KMS-11 (cell line): ENCODE measurements around the gene DNAJC1.
A peak's percentile ranks its signal among the peaks of the same experiment; 100 is the strongest.

ENCODE experiments used
- H2AFZ ChIP-seq: fragments of 200-600 bp; sonication (generic); 2 replicates; pipeline ENCODE4 v1.6.1; 2016; ENCODE audit warnings: antibody characterized with exemption, mixed run types, low read depth
- H3K27ac ChIP-seq: fragments of 200-600 bp; sonication (generic); 2 replicates; pipeline ENCODE4 v1.6.1; 2016; ENCODE audit warnings: mild to moderate bottlenecking, mixed run types
- H3K27me3 ChIP-seq: fragments of 200-600 bp; sonication (generic); 2 replicates; pipeline ENCODE4 v1.6.1; 2017; ENCODE audit warnings: mild to moderate bottlenecking, low read depth, mixed run types, moderate library complexity; ENCODE audit not compliant: insufficient read depth
- H3K36me3 ChIP-seq: fragments of 200-600 bp; sonication (generic); 2 replicates; pipeline ENCODE4 v1.6.1; 2017; ENCODE audit warnings: mild to moderate bottlenecking, mixed run types; ENCODE audit not compliant: insufficient read depth
- H3K4me1 ChIP-seq: fragments of 200-600 bp; sonication (generic); 2 replicates; pipeline ENCODE4 v1.6.1; 2016; ENCODE audit warnings: mild to moderate bottlenecking, low read depth, mixed run types; ENCODE audit not compliant: poor library complexity, severe bottlenecking
- H3K4me2 ChIP-seq: fragments of 200-600 bp; sonication (generic); 2 replicates; pipeline ENCODE4 v1.7.0; 2016; ENCODE audit warnings: mild to moderate bottlenecking, mixed run types
- H3K4me3 ChIP-seq: fragments of 200-600 bp; sonication (generic); IDR thresholded peaks from 2 replicates; pipeline ENCODE4 v1.6.1; 2017; ENCODE audit warnings: low read depth, low read length, mixed read lengths; ENCODE audit not compliant: insufficient read depth
- H3K79me2 ChIP-seq: fragments of 200-600 bp; sonication (generic); 2 replicates; pipeline ENCODE4 v1.6.1; 2016; ENCODE audit warnings: low read depth, mixed run types; ENCODE audit not compliant: insufficient read depth
- H3K9ac ChIP-seq: fragments of 200-600 bp; sonication (generic); 2 replicates; pipeline ENCODE4 v1.6.1; 2016; ENCODE audit warnings: mild to moderate bottlenecking, mixed run types
- H4K20me1 ChIP-seq: fragments of 200-600 bp; sonication (generic); 2 replicates; pipeline ENCODE4 v1.6.1; 2016; ENCODE audit warnings: mild to moderate bottlenecking, mixed run types; ENCODE audit not compliant: insufficient read depth
- CTCF ChIP-seq: fragments of 200-600 bp; sonication (generic); conservative IDR thresholded peaks from 2 replicates; pipeline ENCODE4 v1.6.1; 2017; ENCODE audit warnings: low read depth, mild to moderate bottlenecking, antibody characterized with exemption, low read length, moderate library complexity, mixed read lengths

DNAJC1 gene

GRCh38 chr10:22010973-22011408, 7.5 kb upstream of the DNAJC1 start:
- no peak overlapping the region for H2AFZ ChIP-seq
- no peaks in the 10 kb centered on the region for H3K79me2 ChIP-seq
- peaks cover 11% of the 10 kb centered on the region for H3K4me1 ChIP-seq
- H3K9ac ChIP-seq, result no peak overlapping the region
- no peaks in the 10 kb centered on the region for H3K36me3 ChIP-seq
- TF ChIP-seq CTCF, result peak; percentile 80
- no peak overlapping the region for H3K4me3 ChIP-seq
- H3K4me2 ChIP-seq, result no peak overlapping the region
- no peaks in the 10 kb centered on the region for H3K27me3 ChIP-seq
- no peak overlapping the region for H3K27ac ChIP-seq
- no peaks in the 10 kb centered on the region for H4K20me1 ChIP-seq

DNA sequence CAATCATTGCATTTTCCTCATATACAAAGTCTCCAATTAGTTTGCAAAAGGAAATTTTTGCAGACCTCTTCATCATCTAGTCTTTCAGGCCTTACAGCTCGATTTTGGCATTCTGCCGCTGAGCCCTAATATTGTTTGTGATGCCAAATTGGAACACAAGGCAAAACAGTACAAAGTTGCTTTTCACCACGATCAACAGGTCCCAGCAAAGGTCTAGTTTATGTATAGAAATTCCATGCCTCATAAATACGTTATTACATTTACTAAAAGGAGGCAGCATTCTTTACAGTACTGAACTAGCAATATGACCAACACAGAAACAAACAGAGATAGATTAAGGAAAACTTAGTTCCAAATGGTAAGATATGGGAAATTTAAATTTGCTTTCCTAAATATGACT, 7.0 kb upstream of the DNAJC1 start:
- H3K9ac ChIP-seq, result no peak overlapping the region
- H3K36me3 ChIP-seq, result no peaks in the 10 kb centered on the region
- H2AFZ ChIP-seq, result no peak overlapping the region
- peaks cover 15% of the 10 kb centered on the region for H3K4me1 ChIP-seq
- no peak overlapping the region for H3K27ac ChIP-seq
- H4K20me1 ChIP-seq, result no peaks in the 10 kb centered on the region
- no peak for TF ChIP-seq CTCF
- H3K4me2 ChIP-seq, result no peak overlapping the region
- H3K4me3 ChIP-seq, result no peak overlapping the region
- H3K79me2 ChIP-seq, result no peaks in the 10 kb centered on the region
- H3K27me3 ChIP-seq, result no peaks in the 10 kb centered on the region

GRCh38 chr10:22006379-22006884, 2.9 kb upstream of the DNAJC1 start:
- Histone ChIP-seq H3K79me2 (peaks cover 18% of the 10 kb centered on the region), H3K4me2 (peak overlapping the region; percentile 79; the same call in 1 of the 2 replicates), H3K4me3 (no peak overlapping the region), H3K27me3 (no peaks in the 10 kb centered on the region), H3K4me1 (peaks cover 34% of the 10 kb centered on the region), H3K36me3 (no peaks in the 10 kb centered on the region), H2AFZ (no peak overlapping the region), H3K9ac (no peak overlapping the region), H4K20me1 (no peaks in the 10 kb centered on the region), H3K27ac (no peak overlapping the region)
- TF ChIP-seq CTCF, result no peak

GRCh38 chr10:22005763-22006162, 2.2 kb upstream of the DNAJC1 start:
- no peak overlapping the region for H3K4me3 ChIP-seq
- peak overlapping the region; percentile 74; the same call in 1 of the 2 replicates for H2AFZ ChIP-seq
- peak overlapping the region; percentile 79; the same call in 1 of the 2 replicates for H3K4me2 ChIP-seq
- H3K4me1 ChIP-seq, result peaks cover 36% of the 10 kb centered on the region
- peaks cover 25% of the 10 kb centered on the region for H3K79me2 ChIP-seq
- H4K20me1 ChIP-seq, result no peaks in the 10 kb centered on the region
- TF ChIP-seq CTCF, result no peak
- H3K36me3 ChIP-seq, result no peaks in the 10 kb centered on the region
- no peaks in the 10 kb centered on the region for H3K27me3 ChIP-seq
- H3K27ac ChIP-seq, result peak overlapping the region; percentile 82; the same call in 1 of the 2 replicates
- H3K9ac ChIP-seq, result no peak overlapping the region
